ENCODE results near the gene MSX2. TPM values are rescaled to one million over a fixed set of nuclear protein-coding genes. Genes with fewer than 3 reads are reported as not detected.

The MSX2 gene
- total RNA-seq, 1 donor from 2014 or later = 2.3 TPM

- Mint-ChIP-seq H3K27me3 (ENCODE audit: low read depth) (peaks cover 55% of the 10 kb centered on the region), H3K36me3 (ENCODE audit: low read depth) (peaks cover 2% of the 10 kb centered on the region), H3K9me3 (ENCODE audit: low read depth) (no peaks in the 10 kb centered on the region), H3K27ac (ENCODE audit: unreplicated experiment) (no peak overlapping the region), H3K4me3 (ENCODE audit: unreplicated experiment) (peak overlapping the region; percentile 57), H3K4me1 (ENCODE audit: low read depth) (peaks cover 36% of the 10 kb centered on the region)
- TF ChIP-seq, protein P1, sequence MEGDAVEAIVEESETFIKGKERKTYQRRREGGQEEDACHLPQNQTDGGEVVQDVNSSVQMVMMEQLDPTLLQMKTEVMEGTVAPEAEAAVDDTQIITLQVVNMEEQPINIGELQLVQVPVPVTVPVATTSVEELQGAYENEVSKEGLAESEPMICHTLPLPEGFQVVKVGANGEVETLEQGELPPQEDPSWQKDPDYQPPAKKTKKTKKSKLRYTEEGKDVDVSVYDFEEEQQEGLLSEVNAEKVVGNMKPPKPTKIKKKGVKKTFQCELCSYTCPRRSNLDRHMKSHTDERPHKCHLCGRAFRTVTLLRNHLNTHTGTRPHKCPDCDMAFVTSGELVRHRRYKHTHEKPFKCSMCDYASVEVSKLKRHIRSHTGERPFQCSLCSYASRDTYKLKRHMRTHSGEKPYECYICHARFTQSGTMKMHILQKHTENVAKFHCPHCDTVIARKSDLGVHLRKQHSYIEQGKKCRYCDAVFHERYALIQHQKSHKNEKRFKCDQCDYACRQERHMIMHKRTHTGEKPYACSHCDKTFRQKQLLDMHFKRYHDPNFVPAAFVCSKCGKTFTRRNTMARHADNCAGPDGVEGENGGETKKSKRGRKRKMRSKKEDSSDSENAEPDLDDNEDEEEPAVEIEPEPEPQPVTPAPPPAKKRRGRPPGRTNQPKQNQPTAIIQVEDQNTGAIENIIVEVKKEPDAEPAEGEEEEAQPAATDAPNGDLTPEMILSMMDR (IDR thresholded peaks at IDR 0.05) = peak; percentile 72
- no peak for DNase-seq (ENCODE audit: low spot score)
Measured at GRCh38 chr5:174735498-174736330, 11.3 kb downstream of the MSX2 start.

GRCh38 chr5:174736331-174736721 is 11.9 kb downstream of the MSX2 start:
- Mint-ChIP-seq H3K4me3 (ENCODE audit: unreplicated experiment) (no peak overlapping the region), H3K9me3 (ENCODE audit: low read depth) (no peaks in the 10 kb centered on the region), H3K27ac (ENCODE audit: unreplicated experiment) (no peak overlapping the region), H3K36me3 (ENCODE audit: low read depth) (peaks cover 2% of the 10 kb centered on the region), H3K27me3 (ENCODE audit: low read depth) (peaks cover 49% of the 10 kb centered on the region), H3K4me1 (ENCODE audit: low read depth) (peaks cover 35% of the 10 kb centered on the region)
- no peak for DNase-seq (ENCODE audit: low spot score)
- TF ChIP-seq, protein P1 (IDR thresholded peaks at IDR 0.05) = peak; percentile 11

GRCh38 chr5:174736777-174737176 is 12.4 kb downstream of the MSX2 start:
- H3K4me1 Mint-ChIP-seq (ENCODE audit: low read depth) = peaks cover 30% of the 10 kb centered on the region
- TF ChIP-seq, protein P1 (IDR thresholded peaks at IDR 0.05) = no peak
- H3K27me3 Mint-ChIP-seq (ENCODE audit: low read depth) = peaks cover 45% of the 10 kb centered on the region
- no peaks in the 10 kb centered on the region for H3K9me3 Mint-ChIP-seq (ENCODE audit: low read depth)
- H3K27ac Mint-ChIP-seq (ENCODE audit: unreplicated experiment) = no peak overlapping the region
- H3K36me3 Mint-ChIP-seq (ENCODE audit: low read depth) = peaks cover 2% of the 10 kb centered on the region
- H3K4me3 Mint-ChIP-seq (ENCODE audit: unreplicated experiment) = no peak overlapping the region
- DNase-seq (ENCODE audit: low spot score) = no peak

GRCh38 chr5:174737330-174737729 is 12.9 kb downstream of the MSX2 start:
- Mint-ChIP-seq H3K36me3 (ENCODE audit: low read depth) (peaks cover 2% of the 10 kb centered on the region), H3K9me3 (ENCODE audit: low read depth) (no peaks in the 10 kb centered on the region), H3K27me3 (ENCODE audit: low read depth) (peaks cover 40% of the 10 kb centered on the region), H3K4me1 (ENCODE audit: low read depth) (peaks cover 29% of the 10 kb centered on the region), H3K4me3 (ENCODE audit: unreplicated experiment) (no peak overlapping the region), H3K27ac (ENCODE audit: unreplicated experiment) (no peak overlapping the region)
- TF ChIP-seq, protein P1 (IDR thresholded peaks at IDR 0.05) = no peak
- DNase-seq (ENCODE audit: low spot score) = no peak

GRCh38 chr5:174741352-174741751 is 17.0 kb downstream of the MSX2 start:
- TF ChIP-seq, protein P1 (IDR thresholded peaks at IDR 0.05) = no peak
- DNase-seq (ENCODE audit: low spot score) = no peak
- H3K27me3 Mint-ChIP-seq (ENCODE audit: low read depth) = peaks cover 26% of the 10 kb centered on the region
- no peak overlapping the region for H3K27ac Mint-ChIP-seq (ENCODE audit: unreplicated experiment)
- peaks cover 2% of the 10 kb centered on the region for H3K9me3 Mint-ChIP-seq (ENCODE audit: low read depth)
- peaks cover 10% of the 10 kb centered on the region for H3K4me1 Mint-ChIP-seq (ENCODE audit: low read depth)
- peaks cover 2% of the 10 kb centered on the region for H3K36me3 Mint-ChIP-seq (ENCODE audit: low read depth)
- no peak overlapping the region for H3K4me3 Mint-ChIP-seq (ENCODE audit: unreplicated experiment)

All from chondrocyte (in vitro differentiated cells).